COLO829 (cell line): Measurements from ENCODE around the gene SH3BP5L.

Experiments
- DNase-seq: peaks from one replicate; pipeline ENCODE4 v3.0.0; 2012; ENCODE audit warnings: low spot score

SH3BP5L gene

DNA sequence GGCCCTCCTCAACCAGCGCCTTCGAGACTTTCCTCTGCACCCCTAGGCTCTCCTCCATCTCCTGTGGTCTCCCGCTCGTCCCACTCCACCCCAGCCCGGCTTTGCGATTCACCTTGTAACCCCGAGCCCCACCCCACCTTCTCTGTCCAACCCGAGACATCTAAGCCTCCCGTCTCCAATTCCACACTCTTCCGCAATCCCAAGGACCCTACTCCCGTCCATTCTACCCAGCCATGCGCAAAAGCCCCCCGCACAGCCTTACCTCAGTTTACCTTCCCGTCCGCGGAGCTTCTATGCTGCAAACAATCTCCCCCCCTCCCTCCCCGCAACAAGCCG lies 174 bp downstream of the SH3BP5L start:
- DNase-seq: no peak

DNA sequence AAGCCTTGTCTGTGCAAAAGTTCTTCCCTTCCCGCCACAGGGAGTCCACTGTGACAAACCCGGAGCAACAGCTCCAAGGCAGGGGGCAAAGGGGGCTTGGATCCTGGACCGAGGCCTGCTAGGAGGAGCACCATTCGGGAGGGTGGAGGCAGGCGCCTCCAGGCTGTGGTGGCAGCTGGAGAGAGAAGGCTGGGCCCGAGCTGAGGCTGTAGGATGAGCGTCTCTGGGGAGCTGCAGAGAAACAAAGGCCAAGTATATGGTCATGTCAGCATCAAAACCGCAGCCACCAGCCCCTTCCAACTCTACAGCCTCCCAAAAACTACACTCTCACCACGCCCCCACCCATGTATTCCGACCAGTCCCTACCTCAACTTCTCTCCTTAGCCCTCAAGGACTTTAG lies 579 bp downstream of the SH3BP5L start:
- DNase-seq: peak; percentile 83

DNA sequence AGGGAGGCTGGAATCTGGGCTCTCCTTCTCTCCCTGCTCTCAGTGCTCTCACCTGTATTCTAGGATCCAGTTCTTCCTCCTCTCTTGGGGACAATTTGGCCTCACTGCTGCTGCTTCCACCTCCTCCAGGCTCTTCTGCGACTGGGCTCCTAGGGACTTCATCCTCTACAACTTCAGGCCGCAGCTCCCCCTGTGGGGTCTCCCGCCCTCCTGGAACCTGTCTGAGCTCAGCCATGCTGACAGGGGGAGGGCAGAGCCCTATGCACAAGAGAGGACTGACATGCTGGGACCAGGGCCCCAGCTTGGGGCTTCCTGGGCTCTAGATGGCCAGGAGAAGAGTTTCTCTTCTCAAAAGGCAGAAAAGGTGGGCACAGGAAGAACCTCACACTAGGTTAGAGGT lies 1.0 kb downstream of the SH3BP5L start:
- DNase-seq: no peak

DNA sequence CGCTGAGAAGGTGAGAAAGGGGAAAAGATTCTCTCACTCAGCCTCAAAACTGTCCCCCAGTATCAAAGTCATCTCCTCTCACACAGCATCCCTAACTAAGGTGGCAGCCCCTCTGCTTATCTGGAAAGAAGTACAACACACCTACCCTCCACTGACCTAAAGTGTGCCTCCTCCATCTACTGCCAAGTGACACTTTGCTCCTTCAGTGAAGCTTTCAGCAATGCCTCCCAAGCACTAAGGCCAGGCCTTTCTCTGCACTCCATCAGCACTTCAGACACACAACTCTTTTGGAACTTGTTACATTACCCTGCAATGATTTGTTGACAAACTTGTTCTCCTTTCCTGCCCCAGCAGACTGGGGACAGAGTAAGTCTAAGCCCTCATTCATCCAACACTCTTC lies 1.4 kb downstream of the SH3BP5L start:
- no peak for DNase-seq

DNA sequence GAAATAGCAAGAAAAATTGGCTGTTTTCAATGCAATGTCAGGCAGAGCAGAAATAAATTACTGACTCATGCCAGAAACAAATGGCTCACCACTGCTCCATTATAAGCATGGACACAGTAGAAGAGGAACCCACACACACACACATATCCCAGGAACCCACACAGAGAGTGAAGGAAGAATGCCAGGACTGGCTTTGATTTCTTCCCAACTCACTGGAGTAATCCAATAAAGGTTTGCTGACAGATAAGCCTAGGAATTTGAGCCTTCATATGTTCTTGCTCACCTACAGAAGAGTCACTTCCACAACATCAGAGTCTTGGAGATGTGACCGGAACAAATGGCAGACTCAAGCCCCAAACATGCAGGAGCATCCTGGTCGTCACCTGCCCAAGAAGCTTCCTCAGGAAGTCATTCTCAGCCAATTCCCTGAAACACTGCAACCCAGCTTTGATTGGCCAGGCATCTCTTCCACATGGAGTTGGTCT lies 2.2 kb downstream of the SH3BP5L start:
- DNase-seq: no peak

DNA sequence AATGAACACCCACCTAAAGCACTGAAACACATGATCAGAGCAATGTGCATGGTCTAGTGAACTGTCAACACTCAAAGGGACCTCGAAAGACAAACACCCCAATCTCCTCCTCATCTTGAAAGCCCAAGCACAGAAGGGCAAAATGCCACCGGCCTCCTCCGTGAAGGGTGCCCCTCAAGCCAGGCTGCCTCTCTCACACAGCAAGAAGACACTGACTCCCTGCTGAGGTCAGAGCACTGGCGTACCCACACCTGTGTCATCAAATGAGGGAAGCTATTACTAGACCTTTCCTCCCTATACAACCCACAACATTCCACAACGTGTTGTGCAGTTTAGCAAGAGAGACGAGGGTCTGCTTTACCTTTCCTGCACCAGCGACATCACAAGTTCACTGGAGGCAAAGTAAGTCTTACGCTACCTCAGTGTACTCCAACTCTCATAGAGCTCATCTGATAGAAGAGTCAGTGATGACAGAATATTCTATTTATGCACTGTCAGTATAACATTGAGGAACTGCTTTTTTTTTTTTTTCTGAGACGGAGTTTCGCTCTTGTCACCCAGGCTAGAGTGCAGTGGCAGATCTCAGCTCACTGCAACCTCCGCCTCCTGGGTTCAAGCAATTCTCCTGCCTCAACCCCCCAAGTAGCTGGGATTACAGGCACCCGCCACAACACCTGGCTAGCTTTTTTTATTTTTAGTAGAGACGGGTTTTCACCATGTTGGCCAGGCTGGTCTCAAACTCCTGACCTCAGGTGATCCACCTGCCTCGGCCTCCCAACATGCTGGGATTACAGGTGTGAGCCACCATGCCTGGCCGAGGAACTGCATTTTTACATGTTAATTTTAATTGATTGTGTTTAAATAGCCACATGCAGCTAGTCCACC lies 3.3 kb downstream of the SH3BP5L start:
- DNase-seq: no peak

DNA sequence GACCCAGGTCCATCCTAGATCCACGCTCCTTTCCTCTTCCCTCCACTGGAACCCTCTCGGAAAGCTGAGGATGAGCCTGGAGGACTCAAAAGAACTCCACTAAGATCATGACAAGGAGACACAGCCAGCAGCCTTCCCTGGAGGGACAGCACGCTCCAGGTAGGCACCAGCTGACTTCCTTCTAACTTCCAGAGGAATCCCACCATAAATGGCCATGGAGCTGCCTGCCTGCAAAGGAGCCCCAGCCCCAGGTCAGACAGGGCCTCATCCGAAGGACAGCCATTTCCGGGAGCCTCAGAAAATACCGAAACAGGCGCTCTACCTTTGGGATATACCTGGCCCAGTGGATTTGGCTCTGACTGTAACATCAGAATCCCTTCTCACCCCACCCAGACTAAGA lies 4.1 kb downstream of the SH3BP5L start:
- DNase-seq: no peak

DNA sequence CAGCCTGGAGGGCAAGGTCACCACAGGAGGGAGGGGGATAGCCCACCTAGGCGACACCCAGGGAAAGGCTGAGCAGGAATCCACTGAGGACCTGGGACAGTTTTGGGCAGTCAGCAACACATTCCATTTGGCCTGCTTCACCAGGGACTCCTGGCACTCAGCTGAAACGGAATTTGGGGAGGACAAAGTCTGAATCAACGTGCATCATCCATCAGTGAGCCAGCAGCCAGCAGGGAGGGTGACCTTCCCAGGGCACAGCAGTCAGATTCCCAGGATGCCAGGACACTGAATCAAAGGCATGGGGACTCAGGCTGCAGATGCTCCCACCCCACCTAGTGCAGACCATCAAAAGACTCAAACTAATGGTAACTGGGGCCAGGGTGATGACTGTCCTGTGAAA lies 4.6 kb downstream of the SH3BP5L start:
- no peak for DNase-seq

DNA sequence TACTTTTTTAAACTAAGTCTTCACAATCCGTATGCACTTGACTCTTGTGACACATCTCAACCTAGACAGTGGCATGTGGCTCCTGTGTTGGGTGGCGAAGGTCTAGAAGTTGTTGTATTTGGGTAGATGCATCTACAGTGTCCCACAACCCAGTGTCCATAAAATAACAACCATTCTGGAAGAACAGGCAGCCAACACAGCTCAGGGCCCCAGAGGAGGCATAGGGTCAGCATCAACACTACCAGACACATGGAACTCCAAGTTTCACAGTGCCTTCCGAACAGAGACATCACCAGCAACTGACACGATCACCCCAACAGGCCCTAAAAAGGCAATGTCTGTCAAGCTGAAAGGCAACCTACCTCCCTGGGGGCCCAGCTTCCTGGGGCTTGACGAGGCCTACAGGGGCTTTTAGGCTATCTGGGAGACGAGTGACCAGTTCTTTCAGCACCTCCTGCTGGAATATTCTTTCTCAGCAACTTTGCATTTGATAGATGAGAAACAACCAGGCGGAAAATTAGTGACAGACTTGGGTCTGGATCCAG lies 5.6 kb downstream of the SH3BP5L start:
- DNase-seq: no peak

DNA sequence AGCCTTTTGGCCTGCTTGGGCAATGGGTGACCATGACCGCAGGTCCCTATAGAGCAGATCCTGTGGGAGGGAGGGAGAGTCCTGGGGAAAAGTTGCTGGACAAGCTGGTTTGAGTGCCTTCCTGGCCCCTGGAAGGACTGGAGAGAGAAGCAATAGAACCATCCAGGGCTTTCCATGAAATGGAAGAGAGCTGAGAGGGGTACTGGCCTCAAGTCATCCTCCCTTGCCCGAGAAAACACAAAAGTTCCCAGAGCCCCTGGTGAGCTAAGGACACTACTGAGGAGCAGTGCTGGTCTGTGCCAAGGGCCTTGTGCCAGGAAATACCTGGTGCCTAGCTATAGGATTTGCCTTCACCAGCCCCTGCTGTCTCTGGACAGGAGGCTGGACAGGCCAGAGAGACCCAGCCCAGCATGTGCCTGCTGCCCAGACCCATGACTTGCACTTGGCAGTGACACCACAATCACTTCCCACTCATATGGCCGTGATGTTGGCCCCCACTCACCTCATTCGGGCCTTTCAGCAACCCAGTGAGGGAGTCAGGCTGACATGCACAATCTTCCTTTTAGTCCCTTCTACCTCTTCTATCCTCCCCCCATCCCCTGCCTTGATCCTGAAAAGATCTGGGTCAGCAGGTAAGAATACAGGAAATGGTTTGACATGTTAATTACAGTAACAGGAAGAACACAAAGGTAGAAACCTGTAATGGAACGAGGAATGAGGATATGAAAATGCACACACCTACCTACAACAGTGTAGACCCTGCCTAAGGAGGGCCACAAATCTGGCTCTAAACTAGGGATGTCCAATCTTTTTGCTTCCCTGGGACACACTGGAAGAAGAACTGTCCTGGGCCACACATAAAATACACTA lies 7.0 kb downstream of the SH3BP5L start:
- no peak for DNase-seq

DNA sequence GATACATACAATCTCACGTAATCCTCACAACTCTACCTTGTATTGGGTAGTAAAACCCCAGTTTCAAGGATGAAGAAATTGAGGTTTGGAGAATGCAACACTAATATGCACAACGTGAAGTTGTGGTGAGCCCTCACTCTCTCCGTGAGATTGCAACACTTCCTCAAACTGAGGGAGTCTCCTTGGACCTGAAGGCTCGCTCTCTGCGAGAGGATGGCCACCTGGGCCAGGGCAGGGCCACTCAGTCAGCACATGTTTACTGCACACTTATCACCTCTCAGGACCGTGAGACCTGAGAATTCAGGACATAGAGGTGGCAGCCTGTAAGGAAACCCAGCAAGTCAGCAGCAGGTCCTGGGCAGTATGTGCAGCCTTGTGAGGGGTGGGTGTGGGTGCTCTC lies 8.7 kb downstream of the SH3BP5L start:
- DNase-seq: no peak

DNA sequence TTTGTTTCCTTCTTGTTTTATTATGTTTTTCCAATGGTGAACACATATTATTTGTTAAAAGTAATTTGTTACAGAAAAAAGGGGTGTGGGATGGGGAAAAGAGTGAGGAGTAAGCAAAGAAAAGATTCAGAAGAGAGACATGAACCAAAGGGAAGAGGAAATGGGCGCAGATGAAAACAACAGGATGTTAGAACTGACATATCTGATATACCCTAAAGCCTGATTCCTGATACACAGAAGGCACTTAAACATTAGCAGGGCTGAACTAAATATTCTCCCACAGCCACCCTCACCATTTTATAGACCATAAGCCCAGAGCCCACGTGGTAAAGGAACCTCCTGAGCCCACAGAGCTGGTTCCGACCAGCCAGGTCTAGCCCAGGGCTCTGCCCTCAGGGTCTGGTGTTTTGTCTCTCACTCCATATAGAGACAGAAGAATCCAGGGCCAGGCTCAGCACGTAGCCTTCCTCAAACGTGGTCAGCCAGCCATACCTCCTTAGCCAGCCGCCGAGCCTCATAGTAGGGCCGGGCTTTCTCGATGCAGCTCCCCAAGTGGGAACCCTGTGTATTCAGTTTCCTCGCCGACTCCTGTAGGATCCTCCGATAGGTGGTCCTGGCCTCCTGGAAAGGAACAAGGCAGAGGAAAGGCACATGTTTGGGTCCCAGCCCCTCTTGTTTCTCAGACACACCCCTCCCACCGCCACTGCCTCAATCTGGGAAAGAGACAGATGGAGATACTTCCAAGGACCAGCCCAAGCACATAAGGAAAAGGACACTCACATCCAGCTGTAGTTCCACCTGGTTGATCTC lies 9.5 kb downstream of the SH3BP5L start:
- no peak for DNase-seq

DNA sequence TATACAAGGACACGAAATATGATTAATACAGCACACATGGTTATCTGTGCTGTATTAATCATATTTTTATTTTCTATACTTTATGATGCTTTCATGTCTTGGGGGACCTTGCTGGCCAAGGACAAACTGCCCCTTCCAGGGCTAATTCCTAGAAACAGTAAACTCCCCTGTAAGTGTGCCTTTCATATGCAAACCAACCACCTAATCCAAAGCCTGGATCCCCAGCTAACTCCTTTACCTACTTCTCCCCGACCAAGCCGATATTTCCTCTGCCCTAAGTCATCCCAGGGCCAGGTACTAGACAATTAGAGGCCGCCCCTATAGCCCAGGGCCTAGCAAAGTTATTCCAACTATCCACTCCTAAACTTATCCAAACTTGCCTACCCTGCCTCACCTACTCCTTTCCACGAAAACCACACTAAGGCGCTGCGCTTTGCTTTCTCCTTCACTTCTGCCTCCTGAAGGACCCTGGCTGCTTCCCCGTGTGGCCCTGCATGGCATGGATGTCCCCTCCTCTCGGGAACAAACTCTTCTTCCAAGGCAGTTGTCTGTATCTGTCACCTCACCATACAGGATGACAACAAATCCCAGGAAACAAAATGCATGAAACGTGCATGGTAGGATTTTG lies 10.2 kb downstream of the SH3BP5L start:
- no peak for DNase-seq

DNA sequence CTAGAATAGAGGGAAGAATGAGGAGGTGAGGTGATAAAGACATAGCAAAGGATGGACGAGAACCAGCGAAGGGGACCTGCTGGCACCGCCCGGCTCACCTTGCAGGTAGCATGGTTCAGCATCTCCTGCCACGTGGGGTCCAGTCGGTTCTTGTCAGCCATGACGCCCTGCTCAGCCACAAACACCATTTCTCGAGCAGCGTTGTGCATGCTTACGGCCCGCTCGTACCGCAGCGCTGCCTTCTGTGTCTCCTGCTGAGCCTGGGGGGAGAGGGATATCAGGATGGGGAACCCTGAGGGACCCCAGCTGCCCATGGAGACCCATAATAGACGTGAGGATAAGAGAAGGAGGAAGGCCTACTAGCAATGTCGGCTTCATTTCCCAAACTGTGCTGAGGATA lies 11.4 kb downstream of the SH3BP5L start:
- no peak for DNase-seq

DNA sequence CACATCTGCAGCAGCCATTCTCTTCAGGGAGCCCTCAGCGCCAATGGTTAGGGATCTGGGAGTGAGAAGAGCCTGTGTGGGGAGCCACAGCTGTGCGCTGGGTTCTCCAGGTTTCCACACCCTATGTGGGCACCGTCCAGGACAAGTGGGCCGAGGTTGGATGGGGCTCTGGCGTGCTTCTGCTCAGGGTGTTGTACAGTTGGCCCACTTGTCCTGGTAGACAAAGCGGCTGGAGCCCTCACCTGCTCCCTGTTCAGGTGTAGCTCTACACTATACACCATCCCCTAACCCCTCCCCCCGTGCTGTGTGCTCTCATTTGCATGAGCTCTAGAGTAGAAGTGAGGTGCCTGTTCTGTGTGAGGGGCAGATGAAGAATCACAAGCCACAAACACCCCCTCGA lies 12.2 kb downstream of the SH3BP5L start:
- no peak for DNase-seq

DNA sequence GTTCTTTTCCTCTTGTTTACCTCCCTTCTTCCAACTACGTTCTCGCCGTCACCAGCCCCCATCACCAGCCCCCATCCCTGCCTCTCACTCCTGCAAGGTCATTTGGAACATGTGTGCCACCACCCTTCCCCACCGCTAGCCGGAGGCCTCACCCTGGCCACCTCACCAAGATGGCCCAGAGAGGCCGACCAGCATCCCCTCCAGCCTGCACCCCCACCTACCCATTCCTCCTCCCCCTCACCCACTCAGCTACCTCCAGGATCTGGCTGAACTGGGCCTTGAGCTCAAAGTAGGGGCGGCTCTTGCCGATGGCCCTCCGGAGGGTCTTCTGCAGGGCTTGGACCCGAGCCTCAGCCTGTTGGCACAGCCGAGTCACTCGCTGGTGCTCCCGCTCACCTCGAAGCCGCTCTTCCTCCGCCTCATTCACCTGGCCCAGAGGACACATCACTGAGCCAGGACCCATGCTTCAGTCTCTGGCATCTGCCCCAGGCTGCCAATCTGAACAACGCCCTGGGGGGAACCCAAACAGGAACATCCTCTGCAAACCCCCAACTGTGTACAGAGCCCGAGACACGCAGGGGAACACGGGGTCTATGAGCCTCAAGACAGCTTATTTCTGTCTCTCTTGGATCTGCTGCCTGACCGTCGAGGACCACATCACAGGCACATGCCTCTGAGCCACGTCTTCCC lies 12.8 kb downstream of the SH3BP5L start:
- DNase-seq: no peak

DNA sequence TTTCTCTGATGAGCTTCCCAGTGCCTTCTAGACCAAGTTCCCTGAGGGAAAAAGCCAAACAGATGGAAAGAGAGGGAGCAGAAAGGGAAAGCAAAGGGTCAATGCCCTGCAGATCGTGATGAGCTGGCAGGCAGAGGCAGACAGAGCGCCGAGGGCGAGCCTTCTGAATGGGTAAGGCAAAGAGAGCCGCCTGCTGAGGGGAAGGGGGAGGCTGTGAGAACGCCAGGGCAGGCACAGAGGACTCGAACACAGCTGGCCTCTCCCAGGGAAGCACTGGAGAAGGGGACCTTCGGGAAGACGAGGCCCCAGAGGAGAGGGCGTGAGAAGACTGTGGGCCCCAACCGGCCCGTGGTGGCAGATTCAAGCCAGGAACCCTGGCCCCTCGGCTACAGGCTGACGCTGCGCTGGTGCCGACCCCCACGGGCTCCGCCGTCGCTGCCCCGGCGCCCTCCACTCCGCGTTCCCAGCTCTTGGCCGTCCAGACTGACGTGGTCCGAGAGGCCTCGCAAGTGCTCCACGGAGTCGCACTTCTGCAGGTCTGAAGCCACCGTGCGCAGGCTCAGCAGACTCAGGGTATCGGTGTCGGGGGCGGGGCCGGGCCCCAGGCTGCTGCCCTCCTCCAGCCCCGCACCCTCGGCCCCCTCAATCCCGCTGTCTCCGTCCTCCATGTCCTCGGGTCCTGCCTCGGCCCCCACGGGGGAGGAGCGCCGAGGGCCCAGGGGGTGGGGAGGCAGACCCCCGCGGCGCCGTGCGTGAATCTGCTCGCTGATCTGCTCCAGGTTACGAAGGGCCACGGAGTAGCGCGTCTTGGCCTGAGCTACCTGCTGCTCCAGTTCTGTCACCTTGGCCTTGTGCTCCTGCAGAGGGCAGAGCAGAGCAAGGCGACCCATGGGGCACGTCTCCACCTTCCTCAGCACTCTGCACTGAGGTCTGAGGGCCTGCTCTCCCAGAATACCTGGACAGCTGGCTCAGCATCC lies 13.9 kb downstream of the SH3BP5L start:
- DNase-seq: no peak

DNA sequence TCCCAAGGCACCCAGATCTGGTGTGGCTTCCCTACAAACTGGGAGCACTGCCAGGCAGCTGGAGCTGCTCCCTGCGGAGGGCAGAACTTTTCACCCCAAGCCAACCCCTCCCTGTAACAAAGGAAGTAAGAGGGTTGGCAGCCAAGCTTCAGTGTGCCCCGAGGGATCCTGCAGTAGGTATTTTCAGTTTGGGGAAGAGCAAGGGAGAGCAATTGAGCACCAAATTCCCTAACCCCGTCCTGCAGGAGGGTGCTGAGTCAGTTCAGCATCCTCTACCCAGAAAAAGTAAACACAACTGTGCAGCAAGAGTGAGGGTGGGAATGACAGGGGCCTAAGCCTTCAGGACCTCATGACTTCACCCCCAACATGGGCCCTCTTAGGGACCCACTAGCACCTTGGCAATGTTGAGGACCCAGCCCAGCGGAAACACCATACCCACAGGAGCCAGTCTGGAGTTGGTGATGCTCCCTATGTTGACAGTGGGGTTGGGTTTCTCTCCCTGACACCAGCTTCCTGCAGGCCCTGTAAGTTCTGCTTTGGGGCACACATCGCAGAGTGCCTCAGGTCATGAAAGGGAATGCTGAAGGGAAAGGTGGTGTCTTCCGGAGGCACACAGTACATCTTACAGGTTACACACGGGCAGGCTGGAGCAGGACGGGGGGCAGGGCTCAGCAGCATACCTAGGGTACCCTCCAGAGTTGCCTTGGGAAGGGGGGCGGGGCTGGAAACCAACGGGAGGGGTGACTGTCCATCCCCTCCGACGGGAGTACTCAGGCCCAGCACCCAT lies 14.8 kb downstream of the SH3BP5L start:
- no peak for DNase-seq
